HG02885 (cell line): ENCODE data around the gene NDUFB3.
"Not testable (repeated sequence)": the region's sequence is repeated elsewhere in the genome, so short reads cannot be mapped to it uniquely, and the experiment has no call there.

ENCODE experiments used
- ATAC-seq: cut with Tn5 transposase; IDR thresholded peaks from one replicate; pipeline ENCODE4 v1.9.1; 2021; ENCODE audit warnings: mild to moderate bottlenecking; ENCODE audit not compliant: unreplicated experiment, poor library complexity

NDUFB3 gene

DNA sequence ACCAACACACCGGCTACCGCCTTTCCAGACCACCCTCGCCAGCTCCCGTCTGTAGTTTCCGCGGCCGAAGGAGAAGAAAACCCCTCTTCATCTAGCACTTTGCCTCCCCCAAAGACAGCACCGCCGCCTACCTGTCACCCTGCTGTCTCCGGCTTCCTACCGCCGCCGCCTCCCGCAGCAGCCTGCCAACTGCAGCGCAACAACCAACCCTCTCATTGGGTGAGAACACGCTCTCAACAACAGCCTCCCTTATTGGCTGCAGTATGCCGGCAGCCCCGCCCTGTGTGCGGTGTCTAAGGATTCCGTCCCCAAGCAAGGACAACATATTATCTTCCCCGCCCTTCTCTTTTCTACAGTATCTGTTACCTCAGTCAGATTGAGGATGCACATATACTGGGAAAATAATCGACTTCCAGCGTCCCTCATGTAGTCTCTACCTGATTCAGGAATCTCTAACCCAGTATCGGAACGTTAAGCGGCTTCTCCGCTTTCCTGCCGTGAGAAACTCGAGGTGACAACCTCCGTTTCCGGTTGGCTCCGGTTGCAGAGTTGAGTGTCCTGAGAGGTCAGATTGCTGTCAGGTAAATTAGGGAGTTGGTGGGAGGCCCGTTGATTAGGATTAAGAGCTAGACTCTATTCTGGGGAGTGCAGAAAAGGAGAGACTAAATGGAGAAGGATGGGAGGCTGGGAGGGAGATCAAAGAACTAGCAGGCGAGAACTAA lies at the start of gene NDUFB3, which contains the start of gene HYCC2:
TSS of gene NDUFB3 (plus strand) at position 523 of the 722 bp plus-strand sequence. CDS start 6,882 bp downstream, outside the sequence.
TSS of gene HYCC2 (minus strand) at position 193 of the 722 bp plus-strand sequence. CDS start 47,662 bp downstream, outside the sequence.
- ATAC-seq, result peak; percentile 98

DNA sequence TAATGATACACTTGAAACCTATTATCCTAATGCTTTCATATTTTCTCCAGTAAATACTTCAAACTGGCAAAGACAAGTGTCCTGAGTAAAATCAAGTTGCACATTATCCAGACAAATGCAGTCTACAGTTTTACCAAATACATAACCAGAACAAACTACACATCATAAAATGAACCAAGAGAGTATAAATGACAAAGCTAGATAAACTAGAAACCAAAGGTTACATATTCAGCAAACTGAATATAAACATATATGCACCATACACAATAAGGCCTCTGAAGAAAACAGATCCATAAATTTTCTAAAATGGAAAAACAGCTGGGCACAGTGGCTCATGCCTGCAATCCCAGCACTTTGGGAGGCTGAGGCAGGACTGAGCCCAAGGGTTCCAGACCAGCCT lies 47.3 kb upstream of the NDUFB3 start:
- no peak for ATAC-seq

DNA sequence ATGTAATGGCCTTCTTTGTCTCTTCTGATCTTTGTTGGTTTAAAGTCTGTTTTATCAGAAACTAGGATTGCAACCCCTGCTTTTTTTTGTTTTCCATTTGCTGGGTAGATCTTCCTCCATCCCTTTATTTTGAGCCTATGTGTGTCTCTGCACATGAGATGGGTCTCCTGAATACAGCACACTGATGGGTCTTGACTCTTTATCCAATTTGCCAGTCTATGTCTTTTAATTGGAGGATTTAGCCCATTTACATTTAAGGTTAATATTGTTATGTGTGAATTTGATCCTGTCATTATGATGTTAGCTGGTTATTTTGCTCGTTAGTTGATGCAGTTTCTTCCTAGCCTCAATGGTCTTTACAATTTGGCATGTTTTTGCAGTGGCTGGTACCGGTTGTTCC lies 37.4 kb upstream of the NDUFB3 start:
- not testable (repeated sequence) for ATAC-seq

DNA sequence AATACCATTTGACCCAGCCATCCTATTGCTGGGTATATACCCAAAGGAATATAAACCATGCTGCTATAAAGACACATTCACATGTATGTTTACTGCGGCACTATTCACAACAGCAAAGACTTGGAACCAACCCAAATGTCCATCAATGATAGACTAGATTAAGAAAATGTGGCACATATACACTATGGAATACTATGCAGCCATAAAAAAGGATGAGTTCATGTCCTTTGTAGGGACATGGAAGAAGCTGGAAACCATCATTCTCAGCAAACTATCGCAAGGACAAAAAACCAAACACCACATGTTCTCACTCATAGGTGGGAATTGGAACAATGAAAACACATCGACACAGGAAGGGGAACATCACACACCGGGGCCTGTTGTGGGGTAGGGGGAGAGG lies 33.4 kb upstream of the NDUFB3 start:
- not testable (repeated sequence) for ATAC-seq

DNA sequence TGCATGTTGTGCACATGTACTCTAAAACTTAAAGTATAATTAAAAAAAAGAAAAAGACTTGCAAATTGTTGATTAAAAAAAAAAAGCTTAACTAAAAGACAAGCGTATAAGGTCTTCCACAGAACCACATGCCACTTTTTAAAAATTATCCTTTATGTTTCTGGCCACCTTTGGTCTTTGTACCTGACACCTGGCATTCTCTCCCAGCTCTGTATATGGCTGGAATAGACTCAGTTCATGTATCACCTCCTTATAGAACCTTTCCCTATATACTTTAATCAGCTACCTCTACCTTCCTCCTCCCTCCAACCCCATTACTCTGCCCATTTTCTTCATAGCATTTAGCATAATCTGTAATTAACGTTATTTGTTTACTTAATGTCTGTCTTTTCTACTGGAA lies 32.9 kb upstream of the NDUFB3 start:
- ATAC-seq, result no peak

DNA sequence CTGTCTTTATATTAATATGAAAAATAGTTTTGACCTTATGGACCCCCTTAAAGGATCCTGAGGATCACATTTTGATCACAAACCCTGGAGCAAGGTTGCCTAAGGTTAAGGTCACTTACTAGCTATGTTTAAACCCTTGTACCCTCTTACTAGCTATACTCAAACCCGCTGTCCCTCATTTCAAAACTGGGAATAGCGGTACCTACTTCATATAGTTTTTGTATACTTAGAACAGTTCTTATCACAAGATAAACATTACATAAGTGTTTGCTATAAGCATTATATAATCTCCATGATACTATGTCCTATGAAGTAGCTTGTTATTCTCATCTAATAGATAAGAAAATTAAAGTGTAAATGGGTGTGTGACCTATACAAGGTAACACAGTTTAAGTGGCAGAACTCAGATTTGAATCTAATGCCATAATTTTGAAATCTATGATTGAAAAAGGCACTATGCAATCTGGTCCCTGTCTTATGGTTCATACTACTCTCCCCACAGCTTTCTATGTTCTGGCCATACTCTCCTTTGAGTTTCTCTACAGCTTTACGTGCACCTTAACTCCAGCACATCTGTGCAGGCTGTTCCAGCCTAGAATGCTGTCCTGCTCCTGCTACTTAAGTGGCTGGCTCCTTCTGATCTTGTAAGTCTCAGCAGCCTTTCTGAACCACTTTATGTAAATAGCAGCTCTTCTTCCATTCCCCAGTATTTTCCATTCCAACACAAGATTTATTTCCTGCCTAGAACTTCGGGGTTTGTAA lies 30.8 kb upstream of the NDUFB3 start:
- no peak for ATAC-seq

DNA sequence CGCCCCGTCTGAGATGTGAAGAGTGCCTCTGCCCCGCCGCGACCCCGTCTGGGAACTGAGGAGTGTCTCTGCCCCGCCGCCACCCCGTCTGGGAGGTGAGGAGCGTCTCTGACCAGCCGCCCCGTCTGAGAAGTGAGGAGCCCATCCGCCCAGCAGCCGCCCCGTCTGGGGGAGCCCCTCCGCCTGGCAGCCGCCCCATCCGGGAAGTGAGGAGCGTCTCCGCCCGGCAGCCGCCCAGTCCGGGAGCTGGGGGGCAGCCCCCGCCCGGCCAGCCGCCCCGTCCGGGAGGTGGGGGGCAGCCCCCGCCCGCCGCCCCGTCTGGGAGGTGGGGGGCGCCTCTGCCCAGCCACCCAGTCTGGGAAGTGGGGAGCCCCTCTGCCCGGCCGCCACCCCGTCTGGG lies 29.4 kb upstream of the NDUFB3 start:
- ATAC-seq, result not testable (repeated sequence)

DNA sequence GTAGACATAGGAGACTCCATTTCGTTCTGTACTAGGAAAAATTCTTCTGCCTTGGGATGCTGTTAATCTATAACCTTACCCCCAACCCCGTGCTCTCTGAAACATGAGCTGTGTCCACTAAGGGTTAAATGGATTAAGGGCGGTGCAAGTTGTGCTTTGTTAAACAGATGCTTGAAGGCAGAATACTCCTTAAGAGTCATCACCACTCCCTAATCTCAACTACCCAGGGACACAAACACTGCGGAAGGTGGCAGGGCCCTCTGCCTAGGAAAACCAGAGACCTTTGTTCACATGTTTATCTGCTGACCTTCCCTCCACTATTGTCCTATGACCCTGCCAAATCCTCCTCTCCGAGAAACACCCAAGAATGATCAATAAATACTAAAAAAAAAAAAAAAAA lies 28.8 kb upstream of the NDUFB3 start:
- not testable (repeated sequence) for ATAC-seq

DNA sequence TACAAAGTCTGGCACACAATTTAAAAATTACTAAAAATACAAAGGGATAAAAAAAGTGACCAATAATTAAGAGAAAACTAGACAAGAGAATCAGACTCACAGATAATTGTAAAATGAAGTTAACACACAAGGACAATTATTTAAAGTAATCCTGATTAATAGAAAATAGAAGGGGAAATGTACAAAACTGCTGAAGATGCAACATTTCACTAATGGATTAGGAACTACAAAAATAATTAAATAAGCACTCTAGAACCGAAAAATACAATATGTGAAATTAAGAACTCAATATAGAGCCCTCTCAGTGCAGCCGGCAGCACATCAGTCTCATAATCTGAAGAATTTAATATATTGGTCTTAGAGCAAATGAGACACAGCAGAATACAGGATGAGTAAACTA lies 24.9 kb upstream of the NDUFB3 start:
- ATAC-seq, result no peak

DNA sequence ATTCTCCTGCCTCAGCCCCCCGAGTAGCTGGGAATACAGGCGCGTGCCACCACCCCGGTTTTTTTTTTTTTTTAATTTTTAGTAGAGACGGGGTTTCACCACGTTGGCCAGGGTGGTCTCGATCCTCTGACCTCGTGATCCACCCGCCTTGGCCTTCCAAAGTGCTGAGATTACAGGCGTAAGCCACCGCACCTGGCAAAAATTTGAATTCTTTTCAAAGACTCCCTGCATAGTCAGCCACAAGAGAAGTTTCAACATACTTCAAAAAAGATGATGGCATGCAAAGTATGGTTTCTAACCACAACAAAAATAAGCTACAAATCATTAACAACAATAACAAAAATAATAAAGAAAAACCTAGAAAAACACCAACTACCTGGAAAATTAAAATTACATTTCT lies 22.3 kb upstream of the NDUFB3 start:
- ATAC-seq, result no peak

DNA sequence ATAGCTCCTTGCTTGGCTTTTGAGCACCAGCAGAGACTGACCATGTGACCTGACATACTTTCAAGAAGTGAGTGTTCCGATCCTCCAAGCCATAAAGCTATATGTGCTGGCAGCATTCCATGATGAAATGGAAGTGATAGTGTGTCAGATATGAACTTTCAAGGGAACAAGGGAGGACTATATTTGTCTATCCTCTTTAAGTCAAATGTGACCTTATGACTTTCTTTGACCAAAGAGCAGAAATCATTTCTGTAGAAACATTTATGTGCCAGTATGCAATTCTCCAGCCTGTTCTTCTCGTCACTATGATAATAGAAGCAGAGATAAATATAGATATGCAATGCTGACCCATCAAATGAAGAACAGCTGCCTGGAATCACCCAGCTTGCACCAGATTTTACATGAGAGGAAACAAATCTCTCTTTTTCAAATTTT lies 14.7 kb upstream of the NDUFB3 start:
- ATAC-seq, result no peak

DNA sequence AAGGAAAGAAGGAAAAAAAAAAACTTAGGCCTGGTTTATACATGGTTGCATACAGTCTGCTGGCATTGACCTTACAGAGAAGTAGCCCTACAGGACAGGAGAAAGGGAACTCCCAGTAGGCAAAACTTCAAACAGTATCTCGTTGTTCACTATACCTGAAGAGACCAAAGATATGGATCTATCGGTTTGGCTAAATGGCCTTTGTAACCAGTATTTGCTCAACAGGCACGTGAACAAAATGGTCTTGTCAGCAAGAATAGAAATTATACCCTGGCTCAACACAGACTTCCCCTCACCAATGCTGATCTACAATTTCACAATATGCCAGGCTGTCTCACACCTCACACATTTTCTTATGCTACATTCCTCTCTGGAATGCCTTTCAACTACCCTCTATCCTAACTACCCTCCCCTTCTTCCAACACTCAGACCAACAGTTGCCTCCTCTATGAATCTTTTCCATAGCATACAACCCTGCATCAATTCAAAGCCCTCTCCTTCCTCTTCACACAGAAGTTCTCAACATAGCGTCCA lies 14.0 kb upstream of the NDUFB3 start:
- no peak for ATAC-seq

DNA sequence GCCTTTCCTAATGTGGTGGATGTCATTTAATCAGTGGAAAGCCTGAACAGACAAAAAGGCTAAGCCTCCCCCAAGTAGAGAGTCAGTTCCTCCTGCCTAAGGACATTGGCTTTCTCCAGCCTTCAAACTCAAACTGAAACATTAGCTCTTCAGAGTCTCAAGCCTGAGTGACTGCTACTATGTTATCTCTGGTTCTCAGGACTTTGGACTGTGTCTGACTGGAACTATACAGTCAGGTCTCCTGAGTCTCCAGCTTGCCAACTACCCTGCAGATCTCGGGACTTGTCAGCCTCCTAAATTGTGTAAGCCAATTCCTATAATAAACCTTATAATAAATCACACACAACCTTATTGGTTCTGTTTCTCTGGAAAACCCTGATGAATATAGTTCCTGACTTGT lies 12.9 kb upstream of the NDUFB3 start:
- ATAC-seq, result no peak

DNA sequence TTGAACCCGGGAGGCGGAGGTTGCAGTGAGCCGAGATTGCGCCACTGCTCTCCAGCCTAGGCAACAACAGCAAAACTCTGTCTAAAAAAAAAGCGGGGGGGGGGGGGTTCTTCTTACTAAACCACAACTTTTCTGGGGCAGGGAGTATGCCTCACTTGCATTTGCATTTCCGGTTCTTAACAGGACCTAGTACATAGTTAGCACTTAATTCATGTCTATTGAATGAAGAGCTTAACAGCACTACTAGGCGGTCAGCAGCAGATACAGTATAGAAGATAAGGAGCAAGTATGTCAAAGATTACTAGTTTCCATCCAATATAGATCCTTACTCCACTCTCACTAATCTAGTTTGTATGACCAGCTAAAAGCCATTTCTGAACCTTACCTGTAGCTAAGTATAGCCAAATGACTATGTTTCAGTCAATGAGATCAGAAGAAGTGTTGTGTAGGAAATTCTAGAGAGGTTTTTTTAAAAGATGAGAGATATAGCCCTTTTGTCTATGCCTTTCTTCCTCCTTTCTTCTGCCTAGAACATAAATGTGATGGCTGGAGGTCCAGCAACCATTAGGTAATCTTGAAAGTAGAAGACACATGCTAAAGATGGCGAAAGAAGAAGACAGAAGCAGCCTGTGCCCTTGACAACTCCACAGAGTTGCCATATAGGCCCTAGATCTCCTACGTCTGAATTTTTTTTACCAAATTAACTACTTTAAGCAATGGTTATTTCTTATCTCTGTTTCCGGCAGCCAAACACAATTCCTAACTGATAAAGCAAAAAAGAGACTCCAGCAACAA lies 11.6 kb upstream of the NDUFB3 start:
- ATAC-seq, result no peak

DNA sequence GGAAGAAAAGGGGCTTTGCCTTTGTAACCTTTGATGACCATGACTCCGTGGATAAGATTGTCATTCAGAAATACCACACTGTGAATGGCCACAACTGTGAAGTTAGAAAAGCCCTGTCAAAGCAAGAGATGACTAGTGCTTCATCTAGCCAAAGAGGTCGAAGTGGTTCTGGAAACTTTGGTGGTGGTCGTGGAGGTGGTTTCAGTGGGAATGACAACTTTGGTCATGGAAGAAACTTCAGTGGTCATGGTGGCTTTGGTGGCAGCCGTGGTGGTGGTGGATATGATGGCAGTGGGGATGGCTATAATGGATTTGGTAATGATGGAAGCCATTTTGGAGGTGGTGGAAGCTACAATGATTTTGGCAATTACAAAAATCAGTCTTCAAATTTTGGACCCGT lies 8.3 kb upstream of the NDUFB3 start:
- not testable (repeated sequence) for ATAC-seq

DNA sequence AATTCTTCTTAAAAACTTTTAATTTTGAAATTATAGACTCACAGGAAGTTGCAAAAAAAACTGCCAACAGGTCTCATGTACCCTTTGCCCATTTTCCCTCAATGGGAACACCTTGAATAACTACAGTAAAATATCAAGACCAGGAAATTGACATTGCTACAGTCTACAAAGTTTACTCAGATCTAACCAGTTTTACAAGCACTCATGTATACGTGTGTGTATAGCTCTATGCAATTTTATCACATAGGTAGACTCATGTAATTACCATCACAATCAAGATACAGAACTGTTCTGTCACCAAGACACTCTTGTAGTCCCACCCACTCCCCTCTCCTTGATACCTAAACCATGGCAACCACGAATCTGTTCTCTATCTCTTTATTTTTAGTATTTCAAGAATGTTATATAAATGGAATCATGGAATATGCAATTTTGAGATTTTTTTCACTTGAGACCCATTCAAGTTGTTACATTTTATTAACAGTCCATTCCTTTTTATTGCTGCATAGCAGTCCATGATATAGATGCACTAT lies 6.9 kb upstream of the NDUFB3 start:
- ATAC-seq, result no peak

DNA sequence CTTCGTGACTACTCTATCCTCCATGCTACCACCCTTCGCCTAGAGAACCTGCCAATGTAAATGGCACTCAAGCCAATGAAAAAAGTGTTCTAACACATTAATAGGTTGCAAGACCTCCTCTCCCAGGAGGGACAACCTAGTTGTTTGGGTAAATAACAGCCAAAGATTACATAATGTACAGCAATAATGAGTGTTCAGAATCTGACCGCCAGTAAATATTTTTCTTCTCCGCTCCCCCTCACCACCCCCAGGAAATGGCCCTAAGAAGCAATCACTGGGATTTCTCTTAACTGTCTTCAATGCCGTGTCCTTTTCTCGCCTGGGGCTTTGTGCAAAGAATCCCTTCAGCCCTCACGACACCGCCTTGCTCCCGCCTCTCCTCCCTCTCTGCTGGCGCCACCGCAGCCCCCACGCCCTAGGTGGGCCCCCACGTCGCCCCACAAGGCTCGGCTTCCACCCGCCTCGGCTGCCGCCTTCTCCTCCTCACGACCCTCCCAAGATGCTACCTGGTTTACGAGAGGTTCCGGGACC lies 788 bp upstream of the NDUFB3 start:
- peak; percentile 30 for ATAC-seq

DNA sequence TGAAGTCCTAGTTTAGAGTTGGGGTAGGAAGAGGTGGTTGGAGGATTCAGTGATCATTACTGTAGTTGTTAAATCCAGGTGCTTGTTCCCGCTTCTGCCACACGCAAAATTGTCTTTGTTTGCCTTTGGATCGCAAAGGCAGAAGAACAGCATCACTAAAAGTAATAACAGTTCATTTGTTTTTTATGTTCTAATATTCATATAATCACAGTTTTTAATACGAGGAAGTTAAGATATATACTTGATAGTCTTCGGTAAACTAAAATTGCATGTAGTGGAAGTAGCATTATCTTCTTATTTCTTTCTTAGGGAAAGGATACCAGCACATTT lies 365 bp downstream of the NDUFB3 start:
- peak; percentile 3 for ATAC-seq

DNA sequence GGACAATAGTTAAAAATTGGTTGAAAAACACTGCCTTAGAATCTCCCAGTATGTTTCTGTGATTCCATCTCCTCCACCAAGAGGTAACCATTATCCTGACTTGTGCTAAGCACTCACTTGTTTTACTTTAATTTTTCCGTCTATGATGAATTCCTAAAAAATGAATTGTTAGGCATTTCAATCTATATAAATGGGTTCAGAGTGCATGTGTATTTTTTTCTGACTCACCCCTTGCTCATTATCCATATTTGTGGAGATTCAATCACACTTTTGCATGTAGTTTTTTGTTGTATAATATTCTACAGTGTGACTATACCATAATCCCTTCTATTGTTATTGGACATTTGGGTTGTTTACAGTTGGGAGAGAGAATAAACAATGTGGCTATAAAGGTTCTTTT lies 1.3 kb downstream of the NDUFB3 start:
- no peak for ATAC-seq

DNA sequence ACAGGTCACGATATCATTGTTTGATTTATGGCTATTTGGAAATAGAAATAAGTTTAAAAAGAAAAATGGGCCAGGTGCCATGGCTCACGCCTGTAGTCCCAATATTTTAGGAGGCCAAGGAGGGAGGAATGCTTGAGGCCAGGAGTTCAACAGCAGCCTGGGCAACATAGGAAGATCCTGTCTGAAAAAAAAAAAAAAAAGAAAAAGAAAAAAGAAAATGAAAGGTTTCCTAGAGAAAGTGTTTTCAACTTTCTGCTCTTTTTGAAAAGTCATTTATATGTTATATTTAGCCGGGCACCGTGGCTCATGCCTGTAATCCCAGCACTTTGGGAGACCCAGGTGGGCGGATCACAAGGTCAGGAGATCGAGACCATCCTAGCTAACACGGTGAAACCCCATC lies 3.2 kb downstream of the NDUFB3 start:
- ATAC-seq, result no peak
